Fibroblast of skin of back (primary cell): Measurements from ENCODE around the gene CCT8L2. TPM values are rescaled to one million over a fixed set of nuclear protein-coding genes. Genes with fewer than 3 reads are reported as not detected.
"Not testable (repeated sequence)": the region's sequence is repeated elsewhere in the genome, so short reads cannot be mapped to it uniquely, and the experiment has no call there.

ENCODE experiments used
- DNase-seq: peaks from one replicate; pipeline ENCODE4 v3.0.0-alpha.2; 2013
- polyA plus RNA-seq, 2 experiments: library from polyadenylated mRNA; unstranded; fragments of 120-200 nt; gene quantifications; one replicate each; pipeline ENCODE4 v1.2.1, GENCODE V29; 2013; ENCODE audit not compliant: insufficient read length in 2 of 2

The CCT8L2 gene
- not detected for polyA plus RNA-seq (2013, experiment 1 of 2; ENCODE audit: insufficient read length)
- not detected for polyA plus RNA-seq (2013, experiment 2 of 2; ENCODE audit: insufficient read length)

- DNase-seq, result not testable (repeated sequence)
Observed at GRCh38 chr22:16592710-16593109, at the start of gene CCT8L2. CCT8L2 (minus strand) TSS chr22:16592810; CDS start chr22:16592550, 260 bp downstream.

GRCh38 chr22:16635442-16635841, 42.8 kb upstream of the CCT8L2 start:
- DNase-seq, result not testable (repeated sequence)

- not testable (repeated sequence) for DNase-seq
Observed at GRCh38 chr22:16634092-16634491, 41.5 kb upstream of the CCT8L2 start.

GRCh38 chr22:16628476-16628875, 35.9 kb upstream of the CCT8L2 start:
- DNase-seq, result not testable (repeated sequence)

- DNase-seq, result not testable (repeated sequence)
Observed at GRCh38 chr22:16625018-16625417, 32.4 kb upstream of the CCT8L2 start.

- DNase-seq, result not testable (repeated sequence)
Observed at GRCh38 chr22:16623595-16623994, 31.0 kb upstream of the CCT8L2 start.

GRCh38 chr22:16617516-16617915, 24.9 kb upstream of the CCT8L2 start:
- not testable (repeated sequence) for DNase-seq

- DNase-seq, result not testable (repeated sequence)
Observed at GRCh38 chr22:16616390-16616938, 23.9 kb upstream of the CCT8L2 start.

- not testable (repeated sequence) for DNase-seq
Observed at GRCh38 chr22:16615606-16616245, 23.1 kb upstream of the CCT8L2 start.

- DNase-seq, result no peak
Observed at GRCh38 chr22:16609548-16610261, 17.1 kb upstream of the CCT8L2 start.

GRCh38 chr22:16608931-16609330, 16.3 kb upstream of the CCT8L2 start:
- DNase-seq, result no peak

- not testable (repeated sequence) for DNase-seq
Observed at GRCh38 chr22:16604257-16604998, 11.8 kb upstream of the CCT8L2 start.

- DNase-seq, result not testable (repeated sequence)
Observed at GRCh38 chr22:16603770-16604242, 11.2 kb upstream of the CCT8L2 start.

GRCh38 chr22:16603448-16603768, 10.8 kb upstream of the CCT8L2 start:
- no peak for DNase-seq

- not testable (repeated sequence) for DNase-seq
Observed at GRCh38 chr22:16602728-16603447, 10.3 kb upstream of the CCT8L2 start.

GRCh38 chr22:16602224-16602727, 9.7 kb upstream of the CCT8L2 start:
- DNase-seq, result not testable (repeated sequence)

GRCh38 chr22:16601437-16602223, 9.0 kb upstream of the CCT8L2 start:
- no peak for DNase-seq

- DNase-seq, result peak; percentile 17
Observed at GRCh38 chr22:16600644-16601436, 8.2 kb upstream of the CCT8L2 start.

GRCh38 chr22:16599648-16600047, 7.0 kb upstream of the CCT8L2 start:
- not testable (repeated sequence) for DNase-seq

GRCh38 chr22:16595251-16595650, 2.6 kb upstream of the CCT8L2 start:
- DNase-seq, result not testable (repeated sequence)
